HG03469 (cell line): ENCODE measurements around the gene OCA2.
A peak's percentile ranks its signal among the peaks of the same experiment; 100 is the strongest.

Source experiments
- ATAC-seq: cut with Tn5 transposase; IDR thresholded peaks from one replicate; pipeline ENCODE4 v1.9.1; 2021; ENCODE audit warnings: mild to moderate bottlenecking, moderate library complexity, moderate number of reproducible peaks; ENCODE audit not compliant: unreplicated experiment

OCA2 gene

DNA sequence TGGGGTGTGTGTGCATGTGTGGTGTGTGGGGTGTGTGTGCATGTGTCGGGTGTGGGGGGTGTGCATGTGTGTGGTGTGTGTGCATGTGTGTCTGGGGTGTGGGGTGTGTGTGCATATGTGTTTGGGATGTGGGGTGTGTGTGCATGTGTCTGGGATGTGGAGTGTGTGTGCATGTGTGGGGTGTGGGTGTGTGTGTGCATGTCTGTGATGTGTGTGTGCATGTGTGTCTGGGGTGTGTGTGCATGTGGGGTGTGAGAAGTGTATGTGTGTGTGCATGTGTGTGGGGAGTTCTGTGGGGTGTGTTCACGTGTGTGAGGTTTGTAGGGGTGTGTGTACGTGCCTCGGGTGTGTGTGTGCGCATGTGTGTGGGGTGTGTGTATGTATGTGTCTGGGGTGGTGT is 6.7 kb upstream of the OCA2 start:
- ATAC-seq, result no peak

DNA sequence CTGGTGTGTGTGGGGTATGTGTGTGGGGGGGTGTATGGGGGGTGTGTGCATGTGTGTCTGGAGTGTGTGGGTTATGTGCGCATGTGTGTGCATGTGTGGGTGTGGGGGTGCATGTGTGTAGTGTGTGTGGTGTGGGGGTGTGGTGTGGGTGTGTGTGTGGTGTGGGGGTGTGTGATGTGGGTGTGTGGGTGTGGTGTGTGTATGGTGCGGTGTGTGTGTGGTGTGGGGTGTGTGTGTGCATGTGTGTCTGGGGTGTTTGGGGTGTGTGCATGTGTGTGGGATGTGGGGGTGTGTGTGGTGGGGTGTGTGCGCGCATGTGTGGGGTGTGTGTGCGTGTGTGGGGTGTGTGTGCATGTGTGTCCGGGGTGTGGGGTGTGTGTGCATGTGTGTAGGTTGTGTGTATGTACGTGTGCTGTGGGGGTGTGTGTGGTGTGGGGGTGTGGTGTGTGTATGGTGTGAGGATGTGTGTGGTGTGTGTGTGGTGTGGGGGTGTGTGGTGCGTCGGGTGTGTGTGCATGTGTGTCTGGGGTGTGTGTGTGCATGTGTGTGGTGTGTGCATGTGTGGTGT is 6.2 kb upstream of the OCA2 start:
- ATAC-seq, result no peak

DNA sequence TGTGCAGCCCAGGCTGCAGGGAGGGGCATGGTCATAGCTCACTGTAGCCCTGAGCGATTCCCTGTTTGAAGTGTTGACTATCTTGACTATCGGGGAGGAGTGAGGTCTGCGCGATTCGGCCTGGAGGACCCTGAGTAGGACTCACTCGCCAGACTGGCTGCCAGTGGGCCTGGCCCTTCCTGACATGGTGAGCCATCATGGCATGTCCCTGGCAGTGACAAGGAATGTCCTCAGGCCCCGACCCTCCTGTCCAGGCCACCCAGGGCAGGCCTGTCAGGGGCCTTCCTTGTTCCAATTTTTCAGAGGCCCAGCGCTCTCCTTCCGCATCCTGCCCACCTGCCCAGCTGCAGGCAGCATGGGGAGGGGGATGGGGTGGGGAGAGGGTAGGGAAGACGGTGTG is 5.2 kb upstream of the OCA2 start:
- ATAC-seq, result no peak

DNA sequence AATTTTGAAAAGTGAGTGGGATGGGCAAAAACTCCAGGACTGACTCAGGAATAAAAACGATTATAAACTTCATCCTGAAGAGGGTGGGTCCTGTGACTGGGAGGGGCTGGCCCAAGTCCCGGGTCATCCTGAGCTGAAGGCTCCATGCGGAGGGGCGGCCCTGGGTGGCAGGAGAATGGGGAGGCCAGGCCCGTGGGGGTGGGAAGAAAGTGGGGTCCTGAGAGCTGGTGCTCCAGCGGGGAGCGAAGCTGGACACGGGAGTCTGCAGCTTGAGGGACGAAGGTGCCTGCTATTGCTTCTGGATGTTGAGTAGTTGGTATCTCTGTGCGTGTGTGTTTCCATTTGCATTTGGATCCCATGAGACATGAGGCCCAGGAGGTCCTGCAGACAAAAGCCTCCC is 4.7 kb upstream of the OCA2 start:
- no peak for ATAC-seq

DNA sequence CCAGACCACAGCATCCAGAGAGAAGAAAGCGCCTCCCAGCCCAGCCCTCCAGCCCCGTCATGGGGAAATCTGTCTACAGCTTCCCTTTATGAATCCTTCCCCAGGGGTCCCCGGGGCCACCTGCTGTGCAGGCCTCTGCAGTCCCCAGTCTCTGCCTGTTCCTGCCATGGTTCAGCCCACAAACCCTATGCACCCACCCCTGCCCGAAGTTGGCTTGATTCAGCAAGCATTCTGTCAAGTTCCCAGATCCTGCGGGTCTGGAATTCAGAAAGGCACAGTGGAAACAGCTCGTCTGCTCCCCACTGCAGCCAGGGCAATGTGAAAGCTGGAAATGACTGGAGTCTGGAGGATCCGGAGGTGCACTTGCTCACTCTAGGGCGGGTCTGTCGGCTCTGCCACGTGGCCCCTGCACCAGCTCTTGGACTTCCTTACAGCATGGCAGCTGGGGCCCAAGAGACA is 2.9 kb upstream of the OCA2 start:
- ATAC-seq, result no peak

DNA sequence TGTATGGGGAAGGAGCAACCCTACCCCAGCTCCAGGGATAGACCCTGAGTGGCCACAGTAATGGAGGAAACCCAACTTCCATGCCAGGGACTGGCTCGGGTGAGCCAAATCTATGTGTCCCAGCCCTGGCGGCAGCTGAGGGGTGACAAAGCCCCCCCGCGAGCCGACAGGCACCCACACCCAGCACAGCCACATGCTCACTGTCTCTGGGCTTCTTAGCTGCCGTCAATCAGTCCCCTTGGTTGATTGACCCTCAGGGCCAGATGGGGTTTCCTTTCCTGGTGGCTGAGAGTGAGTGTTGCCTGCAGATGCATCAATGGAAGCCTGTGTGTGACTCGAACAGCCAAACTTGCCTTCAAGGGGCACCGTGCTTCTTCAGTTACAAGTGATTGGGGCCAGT is 2.1 kb upstream of the OCA2 start:
- ATAC-seq, result no peak

GRCh38 chr15:28100516-28101195 is 1.5 kb upstream of the OCA2 start:
- ATAC-seq, result no peak

DNA sequence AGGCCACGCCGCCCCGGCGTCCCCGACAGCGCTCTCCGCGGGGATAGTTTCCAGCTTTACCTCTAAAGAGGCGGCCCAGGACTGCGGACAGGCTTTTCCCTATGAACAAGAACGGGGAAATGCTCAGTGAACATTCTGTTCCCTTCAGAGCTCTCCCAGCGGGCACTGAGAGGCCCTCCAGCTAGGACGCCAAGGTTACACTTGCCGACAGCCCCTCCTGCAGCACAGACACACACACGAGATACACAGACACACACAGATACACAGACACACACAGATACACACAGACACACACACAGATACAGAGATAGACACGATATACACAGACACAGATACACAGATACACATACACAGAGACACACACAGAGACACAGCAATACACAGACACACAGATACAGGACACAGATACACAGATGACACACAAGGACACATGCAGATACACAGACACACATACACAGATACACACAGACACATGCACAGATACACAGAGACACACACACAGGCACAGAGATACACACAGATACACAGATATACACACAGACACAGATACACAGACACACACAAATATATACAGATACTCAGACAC is 533 bp upstream of the OCA2 start:
- ATAC-seq, result no peak

- no peak for ATAC-seq
These were observed 752 bp downstream of the OCA2 start for GRCh38 chr15:28098360-28098765.

GRCh38 chr15:28097656-28098359 is 1.3 kb downstream of the OCA2 start:
- no peak for ATAC-seq

GRCh38 chr15:28096670-28097431 is 2.3 kb downstream of the OCA2 start:
- ATAC-seq, result no peak

- no peak for ATAC-seq
These were observed 2.8 kb downstream of the OCA2 start for GRCh38 chr15:28096411-28096669.

- no peak for ATAC-seq
These were observed 4.2 kb downstream of the OCA2 start for GRCh38 chr15:28094732-28095521.

DNA sequence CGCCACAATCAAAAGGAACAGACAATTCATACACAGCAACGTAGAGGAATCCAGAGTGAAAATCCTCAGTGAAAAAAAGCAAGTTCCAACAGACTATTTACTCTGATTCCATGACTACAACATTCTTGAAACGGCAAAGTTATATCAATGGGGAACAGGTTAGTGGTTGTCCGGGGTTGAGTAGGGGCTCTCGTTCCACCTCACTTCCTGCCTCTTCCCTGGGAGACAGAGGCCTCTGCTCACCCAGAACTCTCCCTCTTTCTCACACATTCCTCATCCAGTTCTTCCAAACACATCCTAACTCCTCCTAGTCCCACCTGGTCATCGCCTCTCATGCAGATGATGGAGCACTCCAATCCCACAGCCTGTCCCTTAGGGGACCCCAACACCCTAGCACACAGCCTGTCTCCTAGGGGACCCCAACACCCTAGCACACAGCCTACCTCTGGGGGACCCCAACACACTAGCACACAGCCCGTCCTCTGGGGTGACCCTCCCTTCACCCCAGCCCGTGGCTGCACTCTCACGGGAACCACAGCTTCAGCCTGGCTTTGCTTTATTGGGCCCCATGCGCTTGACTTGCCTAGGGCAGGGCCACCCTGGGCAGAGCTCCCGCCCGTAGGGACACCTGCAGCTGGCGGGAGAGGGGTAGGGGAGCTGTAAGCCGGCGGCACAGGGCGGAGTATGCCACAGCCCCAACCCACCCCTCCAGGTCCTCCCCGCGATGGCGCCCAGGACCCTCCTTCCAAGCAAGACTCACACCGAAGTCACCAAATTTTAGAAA is 5.2 kb downstream of the OCA2 start:
- ATAC-seq, result no peak

GRCh38 chr15:28091313-28091712 is 7.8 kb downstream of the OCA2 start:
- no peak for ATAC-seq

DNA sequence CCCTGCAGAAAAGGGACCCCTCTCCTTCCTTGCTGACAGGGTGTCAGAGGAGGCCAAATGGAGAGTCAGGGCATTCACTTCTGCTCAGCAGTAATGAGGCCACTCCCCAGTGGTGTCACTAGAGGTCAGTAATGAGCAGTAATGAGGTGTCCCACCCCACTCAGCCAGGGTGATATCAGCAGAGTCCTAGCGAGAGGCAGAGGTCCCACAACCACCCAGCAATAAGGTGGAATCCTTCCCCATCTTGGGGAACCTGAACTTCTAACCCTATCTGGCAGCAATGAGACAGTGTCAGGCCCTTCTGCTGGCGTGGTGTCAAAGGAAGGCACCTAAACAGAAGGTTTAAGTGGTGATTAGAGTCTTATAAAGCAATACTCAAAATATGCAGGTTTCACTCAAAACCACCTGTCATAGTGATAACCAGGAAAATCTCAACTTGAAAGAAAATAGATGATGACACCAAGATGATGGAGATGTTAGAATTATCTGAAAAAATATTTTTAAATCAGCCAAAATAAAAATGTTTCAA is 12.9 kb downstream of the OCA2 start:
- ATAC-seq, result peak; percentile 96

- ATAC-seq, result no peak
These were observed 13.5 kb downstream of the OCA2 start for GRCh38 chr15:28085489-28086174.

- ATAC-seq, result no peak
These were observed 14.6 kb downstream of the OCA2 start for GRCh38 chr15:28084547-28084946.
